Activated CD8-positive, alpha-beta T cell treated with anti-CD3 and anti-CD28 coated beads, Interleukin-2, amount 10 ng/mL, durations not matched to agents 7 days and 5 days (primary cell): ENCODE measurements around the gene ATRX. TPM values are rescaled to one million over a fixed set of nuclear protein-coding genes. Genes with fewer than 3 reads are reported as not detected.
"Not testable (repeated sequence)": the region's sequence is repeated elsewhere in the genome, so short reads cannot be mapped to it uniquely, and the experiment has no call there.

Experiments
- ATAC-seq: fragments of 150-1000 bp; cut with Tn5 transposase; one replicate; pipeline ENCODE4 v1.10.0; 2021; ENCODE audit warnings: moderate library complexity
- CTCF ChIA-PET: fragments of 350-600 bp; sonication (Branson Sonifier 250); formaldehyde crosslinking; loops from one replicate; lab custom pipeline; 2021; ENCODE audit warnings: antibody characterized with exemption; lab: Charles Lee
- POLR2A ChIA-PET: fragments of 350-600 bp; sonication (Branson Sonifier 250); formaldehyde crosslinking; loops from one replicate; lab custom pipeline; 2021; ENCODE audit warnings: antibody characterized with exemption; lab: Charles Lee
- DNase-seq: peaks from one replicate; pipeline ENCODE4 v3.0.0-alpha.2; 2020
- H3K27ac Mint-ChIP-seq: one replicate; pipeline ENCODE4 v1.8.0; 2021; ENCODE audit warnings: mild to moderate bottlenecking, mixed read lengths
- H3K27me3 Mint-ChIP-seq: one replicate; pipeline ENCODE4 v1.8.0; 2021; ENCODE audit warnings: low read depth, mixed read lengths
- H3K36me3 Mint-ChIP-seq: one replicate; pipeline ENCODE4 v1.8.0; 2021; ENCODE audit warnings: low read depth, mixed read lengths
- H3K4me1 Mint-ChIP-seq: one replicate; pipeline ENCODE4 v1.8.0; 2021; ENCODE audit warnings: low read depth, mixed read lengths
- H3K4me3 Mint-ChIP-seq: one replicate; pipeline ENCODE4 v1.8.0; 2021; ENCODE audit warnings: mild to moderate bottlenecking, mixed read lengths
- H3K9me3 Mint-ChIP-seq: one replicate; pipeline ENCODE4 v1.8.0; 2022; ENCODE audit warnings: mixed read lengths; ENCODE audit not compliant: insufficient read depth
- total RNA-seq, 2 experiments: library from RNA; stranded (reverse); gene quantifications; one replicate each; pipeline ENCODE4 v1.2.3, GENCODE V29; 2021

The ATRX gene
- total RNA-seq, 2 experiments from 2014 or later, result 59.9 to 65.8 TPM

DNA sequence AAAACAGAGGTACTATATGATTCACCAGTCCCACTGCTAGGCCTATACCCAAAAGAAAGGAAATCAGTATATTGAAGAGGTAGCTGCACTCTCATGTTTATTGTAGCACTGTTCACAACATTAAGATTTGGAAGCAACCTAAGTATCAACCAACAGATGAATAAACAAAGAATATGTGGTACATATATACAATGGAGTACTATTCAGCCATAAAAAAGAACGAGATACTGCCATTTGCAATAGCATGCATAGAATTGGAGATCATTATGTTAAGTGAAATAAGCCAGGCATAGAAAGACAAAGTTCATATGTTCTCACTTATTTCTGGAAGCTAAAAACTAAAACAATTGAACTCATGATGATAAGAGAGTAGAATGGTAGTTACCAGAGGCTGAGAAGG lies 266.3 kb downstream of the ATRX start:
- H3K27ac Mint-ChIP-seq, result no peak overlapping the region
- ChIA-PET CTCF (no interaction called here), POLR2A (interaction anchor here (0.6 kb wide), 1 partner anchor 10 kb away, joined by 3 read pairs; no protein-coding TSS in a partner anchor)
- no peaks in the 10 kb centered on the region for H3K4me1 Mint-ChIP-seq
- no peak for DNase-seq
- peaks cover 55% of the 10 kb centered on the region for H3K36me3 Mint-ChIP-seq
- no peaks in the 10 kb centered on the region for H3K9me3 Mint-ChIP-seq
- no peaks in the 10 kb centered on the region for H3K27me3 Mint-ChIP-seq
- no peak for ATAC-seq
- no peak overlapping the region for H3K4me3 Mint-ChIP-seq

DNA sequence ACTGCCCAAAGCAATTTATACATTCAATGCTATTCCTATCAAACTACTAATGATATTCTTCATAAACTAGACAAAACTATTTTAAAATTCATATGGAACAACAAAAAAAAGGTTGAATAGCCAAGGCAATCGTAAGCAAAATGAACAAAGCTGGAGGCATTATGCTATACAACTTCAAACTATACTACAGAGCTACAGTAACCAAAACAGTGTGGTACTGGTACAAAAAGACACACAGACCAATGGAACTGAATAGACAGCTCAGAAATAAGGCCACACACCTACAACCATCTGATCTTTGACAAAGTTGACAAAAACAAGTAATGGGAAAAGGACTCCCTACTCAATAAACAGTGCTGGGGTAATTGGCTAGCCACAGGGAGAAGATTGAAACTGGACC lies 271.8 kb downstream of the ATRX start:
- Mint-ChIP-seq H3K27ac (no peak overlapping the region), H3K27me3 (no peaks in the 10 kb centered on the region), H3K36me3 (peaks cover 65% of the 10 kb centered on the region), H3K9me3 (no peaks in the 10 kb centered on the region), H3K4me1 (no peaks in the 10 kb centered on the region), H3K4me3 (no peak overlapping the region)
- ATAC-seq, result no peak
- DNase-seq, result no peak
- ChIA-PET CTCF (no interaction called here), POLR2A (no interaction called here)

DNA sequence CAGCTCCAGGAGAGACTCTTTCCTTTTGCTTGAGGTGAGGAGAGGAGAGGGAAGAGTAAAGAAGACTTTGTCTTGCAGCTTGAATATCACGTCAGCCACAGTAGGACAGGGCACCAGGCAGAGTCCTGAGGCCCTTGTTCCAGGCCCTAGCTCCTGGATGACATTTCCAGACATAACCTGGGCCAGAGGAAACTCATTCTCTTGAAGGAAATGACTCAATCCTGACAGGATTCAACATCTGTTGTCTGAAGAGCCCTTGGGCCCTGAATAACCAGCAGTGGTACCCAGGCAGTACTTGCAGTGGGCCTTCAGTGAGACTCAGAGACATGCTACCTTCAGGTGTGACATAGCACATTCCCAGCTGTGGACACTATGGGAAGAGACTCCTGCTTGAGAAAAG lies 276.0 kb downstream of the ATRX start:
- ATAC-seq (no peak), DNase-seq (no peak)
- Mint-ChIP-seq H3K27ac (no peak overlapping the region), H3K27me3 (no peaks in the 10 kb centered on the region), H3K36me3 (peaks cover 56% of the 10 kb centered on the region), H3K9me3 (no peaks in the 10 kb centered on the region), H3K4me1 (peaks cover 4% of the 10 kb centered on the region), H3K4me3 (no peak overlapping the region)
- ChIA-PET POLR2A (no interaction called here), CTCF (no interaction called here)

DNA sequence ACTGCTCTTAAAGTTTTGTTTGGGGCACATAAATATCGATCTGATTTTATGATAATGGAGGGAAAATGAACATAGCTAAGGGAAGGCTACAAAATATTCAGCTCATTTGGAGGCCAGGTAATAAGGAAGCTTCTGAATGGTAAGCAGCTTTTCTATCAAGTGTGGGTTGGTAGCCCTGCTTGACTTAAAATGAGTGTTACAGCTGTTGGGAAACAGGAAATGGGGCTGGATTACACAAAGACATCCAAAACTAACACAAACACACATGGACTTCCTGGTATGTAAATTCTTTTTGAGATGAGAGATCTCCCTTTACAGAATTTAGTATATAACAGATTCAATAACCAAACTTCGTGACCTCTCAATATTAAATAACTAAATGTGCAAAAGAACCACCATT lies 280.8 kb downstream of the ATRX start:
- ChIA-PET POLR2A (no interaction called here), CTCF (no interaction called here)
- Mint-ChIP-seq H3K36me3 (peaks cover 25% of the 10 kb centered on the region), H3K27me3 (no peaks in the 10 kb centered on the region), H3K4me1 (peaks cover 4% of the 10 kb centered on the region), H3K9me3 (no peaks in the 10 kb centered on the region), H3K27ac (no peak overlapping the region), H3K4me3 (no peak overlapping the region)
- DNase-seq (no peak), ATAC-seq (no peak)

DNA sequence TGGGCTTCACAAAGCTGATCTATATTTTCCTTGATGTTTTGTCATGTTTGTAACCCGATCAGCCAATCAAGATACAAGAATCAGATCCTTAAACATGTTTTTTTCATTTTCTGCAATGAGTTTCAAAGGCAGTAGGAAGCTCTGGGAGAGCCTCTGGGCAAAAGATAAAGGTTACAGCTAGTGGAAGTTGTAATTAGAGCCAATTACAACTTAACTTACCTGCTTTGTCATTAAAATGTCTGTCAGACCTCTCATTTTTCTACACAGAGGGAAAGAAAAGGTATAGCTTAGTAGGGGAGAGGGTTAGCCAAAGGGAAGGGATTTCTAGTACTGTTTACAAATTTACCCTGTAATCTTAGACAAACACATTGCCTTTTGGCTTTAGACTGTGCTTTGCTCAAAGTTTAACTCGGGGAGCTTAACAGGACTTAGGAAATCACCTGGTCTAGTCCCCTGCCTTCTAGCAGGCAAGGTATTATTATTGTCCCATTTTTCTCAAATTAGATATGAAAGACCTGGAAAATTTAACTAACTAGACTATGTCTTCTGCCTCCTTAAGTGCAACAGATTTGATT lies 283.0 kb downstream of the ATRX start:
- H3K27ac Mint-ChIP-seq, result no peak overlapping the region
- peaks cover 3% of the 10 kb centered on the region for H3K27me3 Mint-ChIP-seq
- POLR2A ChIA-PET, result no interaction called here
- H3K4me3 Mint-ChIP-seq, result no peak overlapping the region
- peaks cover 14% of the 10 kb centered on the region for H3K36me3 Mint-ChIP-seq
- no peaks in the 10 kb centered on the region for H3K9me3 Mint-ChIP-seq
- CTCF ChIA-PET, result no interaction called here
- DNase-seq, result no peak
- no peak for ATAC-seq
- peaks cover 4% of the 10 kb centered on the region for H3K4me1 Mint-ChIP-seq

DNA sequence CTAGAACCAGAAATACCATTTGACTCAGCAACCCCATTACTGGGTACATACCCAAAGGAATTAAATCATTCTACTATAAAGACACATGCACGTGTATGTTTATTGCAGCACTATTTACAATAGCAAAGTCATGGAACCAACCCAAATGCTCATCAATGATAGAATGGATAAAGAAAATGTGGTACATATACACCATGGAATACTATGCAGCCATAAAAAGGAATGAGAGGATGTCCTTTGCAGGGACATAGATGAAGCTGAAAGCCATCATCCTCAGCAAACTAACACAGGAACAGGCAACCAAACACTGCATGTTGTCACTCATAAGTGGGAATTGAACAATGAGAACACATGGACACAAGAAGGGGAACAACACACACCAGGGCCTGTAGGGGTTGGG lies 285.9 kb downstream of the ATRX start:
- H3K4me3 Mint-ChIP-seq, ATAC-seq, H3K9me3 Mint-ChIP-seq, POLR2A ChIA-PET, H3K36me3 Mint-ChIP-seq, CTCF ChIA-PET, H3K4me1 Mint-ChIP-seq, DNase-seq, H3K27ac Mint-ChIP-seq: not testable (repeated sequence)
- H3K27me3 Mint-ChIP-seq, result peaks cover 11% of the 10 kb centered on the region

DNA sequence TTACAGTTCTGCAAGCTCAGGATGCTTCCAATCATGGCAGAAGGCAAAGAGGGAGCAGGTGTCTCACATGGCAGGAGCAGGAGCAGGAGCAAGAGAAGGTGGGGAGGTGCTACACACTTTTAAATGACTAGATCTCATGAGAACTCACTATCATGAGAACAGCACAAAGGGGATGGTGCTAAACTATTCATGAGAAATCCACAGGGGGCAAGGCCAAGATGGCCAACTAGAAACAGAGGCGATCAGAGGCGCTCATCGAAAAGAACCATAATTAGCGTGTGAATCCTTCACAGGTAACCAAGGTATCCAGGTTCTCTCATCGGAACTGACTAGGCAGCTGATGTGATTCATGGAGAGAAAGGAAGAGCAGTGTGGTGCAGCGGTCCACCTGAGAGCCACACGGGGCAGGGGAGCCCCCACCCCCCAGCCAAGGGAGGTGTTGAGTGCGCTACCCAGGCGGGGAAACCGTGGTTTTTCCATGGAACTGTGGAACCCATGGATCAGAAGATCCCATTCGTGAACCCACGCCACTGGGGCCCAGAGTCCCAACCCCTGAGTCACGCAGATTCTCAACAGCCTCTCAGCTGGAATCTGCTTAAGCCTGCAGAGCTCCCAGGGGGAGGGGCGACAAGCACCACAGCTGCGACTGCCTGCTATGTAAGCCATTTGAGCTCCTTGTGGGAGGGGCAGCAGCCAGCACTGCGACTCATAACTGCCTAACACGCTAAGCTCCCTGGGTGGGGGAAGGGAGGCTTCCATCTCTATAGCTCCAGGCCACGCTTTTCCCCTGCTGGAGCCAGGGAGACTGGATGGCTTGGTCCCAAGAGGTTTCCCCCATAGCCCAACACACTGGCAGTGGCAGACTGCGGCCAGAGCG lies 292.1 kb downstream of the ATRX start:
- H3K4me3 Mint-ChIP-seq, result no peak overlapping the region
- H3K9me3 Mint-ChIP-seq, result no peaks in the 10 kb centered on the region
- ATAC-seq (no peak), DNase-seq (no peak)
- H3K4me1 Mint-ChIP-seq, result no peaks in the 10 kb centered on the region
- H3K27me3 Mint-ChIP-seq, result peaks cover 14% of the 10 kb centered on the region
- H3K36me3 Mint-ChIP-seq, result no peaks in the 10 kb centered on the region
- POLR2A ChIA-PET, result no interaction called here
- CTCF ChIA-PET, result no interaction called here
- no peak overlapping the region for H3K27ac Mint-ChIP-seq

DNA sequence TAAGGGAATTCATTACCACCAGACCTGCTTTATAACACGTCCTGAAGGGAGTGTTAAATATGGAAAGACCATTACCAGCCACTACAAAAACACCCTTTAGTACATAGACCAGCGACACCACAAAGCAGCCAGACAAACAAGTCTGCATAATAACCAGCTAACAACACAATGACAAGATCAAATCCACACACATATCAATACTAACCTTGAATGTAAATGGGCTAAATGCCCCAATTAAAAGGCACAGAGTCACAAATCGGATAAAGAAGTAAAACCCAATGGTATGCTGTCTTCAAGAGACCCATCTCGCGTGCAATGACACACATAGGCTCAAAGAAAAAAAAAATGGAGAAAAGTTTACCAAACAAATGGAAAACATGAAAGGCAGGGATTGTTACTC lies 302.0 kb downstream of the ATRX start:
- no peak for DNase-seq
- Mint-ChIP-seq H3K4me3 (no peak overlapping the region), H3K36me3 (no peaks in the 10 kb centered on the region), H3K9me3 (peaks cover 8% of the 10 kb centered on the region), H3K27me3 (peaks cover 3% of the 10 kb centered on the region), H3K4me1 (no peaks in the 10 kb centered on the region), H3K27ac (no peak overlapping the region)
- ChIA-PET CTCF (no interaction called here), POLR2A (no interaction called here)
- no peak for ATAC-seq

DNA sequence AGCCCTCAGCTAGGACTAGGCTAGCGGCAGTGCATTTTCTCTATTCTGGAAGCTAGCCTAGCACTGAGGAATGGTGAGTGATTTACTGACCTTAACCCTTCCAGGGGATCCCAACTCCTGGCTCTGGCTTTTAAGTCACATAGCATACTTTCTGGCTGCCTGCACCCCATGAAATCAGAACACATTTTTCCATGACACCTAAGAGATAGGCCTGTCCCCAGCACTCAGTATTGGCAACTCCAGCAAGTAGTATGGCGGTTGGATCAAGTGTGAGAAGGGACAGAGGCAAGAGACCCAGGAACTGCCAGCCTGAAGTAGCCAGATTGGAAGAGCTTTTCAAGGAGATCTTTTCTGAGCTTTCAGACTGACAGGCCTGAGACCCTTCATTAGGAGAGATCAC lies 330.6 kb downstream of the ATRX start:
- POLR2A ChIA-PET, result no interaction called here
- Mint-ChIP-seq H3K27ac (no peak overlapping the region), H3K36me3 (no peaks in the 10 kb centered on the region), H3K9me3 (no peaks in the 10 kb centered on the region), H3K4me3 (no peak overlapping the region), H3K27me3 (no peaks in the 10 kb centered on the region), H3K4me1 (no peaks in the 10 kb centered on the region)
- ATAC-seq, result no peak
- CTCF ChIA-PET, result no interaction called here
- DNase-seq, result no peak

Other genes starting within 250 kb of the ATRX start
- gene MAGT1, start 109.2 kb upstream of the ATRX start, total RNA-seq, result 10 to 100 TPM; 50.2 to 51.6 TPM
- 100 to 1,000 TPM; 329 to 334 TPM for gene COX7B, start 113.3 kb upstream of the ATRX start, total RNA-seq
- 1 to 10 TPM; 8.6 to 8.8 TPM for gene ATP7A, start 124.5 kb upstream of the ATRX start, total RNA-seq
- gene PGAM4, start 183.4 kb upstream of the ATRX start, total RNA-seq, result 1 to 10 TPM in 1 of 2 experiments, under 1 TPM in 1; 0.52 to 1.1 TPM